Inferior parietal cortex (tissue), 1 donor: Measurements from ENCODE around the gene LRRC26.

Experiments
- DNase-seq: peaks from one replicate; pipeline ENCODE4 v3.0.0-alpha.2; 2016; ENCODE audit errors: extremely low spot score

The LRRC26 gene

DNA sequence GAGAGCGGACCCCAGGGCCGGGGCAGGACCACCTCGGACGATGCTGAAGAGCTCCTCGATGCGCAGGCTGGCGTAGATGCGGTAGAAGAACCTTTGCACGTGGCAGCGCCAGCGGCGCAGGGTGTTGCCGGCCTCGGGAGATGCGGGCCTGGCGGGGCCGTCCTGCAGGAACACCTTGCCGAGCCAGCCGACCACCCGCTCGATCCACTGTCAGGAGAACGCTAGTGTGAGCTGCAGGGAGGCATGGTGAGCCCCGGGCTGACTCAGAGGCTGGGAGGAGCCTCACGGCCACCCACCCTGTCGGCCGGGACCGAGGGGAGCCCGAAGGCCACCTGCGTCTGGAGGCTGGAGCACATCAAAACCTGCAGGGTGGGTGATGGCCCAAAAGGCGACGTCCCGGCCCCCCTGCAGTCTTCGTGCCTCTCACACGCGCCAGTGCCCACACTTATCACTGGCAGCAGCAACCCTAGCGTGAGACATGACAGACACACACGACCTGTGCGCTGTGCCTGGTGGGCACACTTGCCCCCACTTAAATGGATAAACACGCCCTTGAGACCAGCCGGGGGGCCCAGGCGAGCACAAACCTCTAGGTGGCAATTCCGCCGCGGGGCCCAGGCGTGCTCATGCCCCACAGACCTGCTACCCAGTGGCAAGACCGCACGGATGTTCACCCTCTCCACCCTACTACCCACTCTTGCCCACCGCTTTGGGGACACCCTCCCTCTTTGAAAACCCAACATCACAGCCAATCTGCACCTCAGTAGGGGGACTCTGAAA lies 15.2 kb upstream of the LRRC26 start:
- no peak for DNase-seq

DNA sequence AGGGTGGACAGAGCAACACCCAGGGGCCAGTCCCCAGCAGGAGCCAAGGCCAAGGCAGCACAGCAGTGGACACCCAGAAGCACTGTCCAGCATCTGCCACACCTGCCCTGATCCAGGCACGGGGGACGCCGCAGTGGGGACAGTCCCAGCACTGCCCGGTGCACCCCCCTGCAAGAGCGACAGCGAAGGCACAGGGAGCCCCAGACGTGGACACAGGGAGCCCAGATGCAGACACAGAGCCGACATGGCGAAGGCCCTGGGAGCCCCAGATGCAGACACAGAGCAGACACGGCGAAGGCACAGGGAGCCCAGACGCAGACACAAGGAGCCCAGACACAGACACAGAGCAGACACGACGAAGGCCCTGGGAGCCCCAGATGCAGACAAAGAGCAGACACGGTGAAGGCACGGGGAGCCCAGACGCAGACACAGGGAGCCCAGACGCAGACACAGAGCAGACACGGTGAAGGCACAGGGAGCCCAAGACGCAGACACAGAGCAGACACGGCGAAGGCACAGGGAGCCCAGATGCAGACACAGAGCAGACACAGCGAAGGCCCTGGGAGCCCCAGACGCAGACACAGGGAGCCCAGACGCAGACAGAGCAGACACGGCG lies 14.2 kb upstream of the LRRC26 start:
- no peak for DNase-seq

- no peak for DNase-seq
These were observed 13.0 kb upstream of the LRRC26 start for GRCh38 chr9:137182836-137183235.

DNA sequence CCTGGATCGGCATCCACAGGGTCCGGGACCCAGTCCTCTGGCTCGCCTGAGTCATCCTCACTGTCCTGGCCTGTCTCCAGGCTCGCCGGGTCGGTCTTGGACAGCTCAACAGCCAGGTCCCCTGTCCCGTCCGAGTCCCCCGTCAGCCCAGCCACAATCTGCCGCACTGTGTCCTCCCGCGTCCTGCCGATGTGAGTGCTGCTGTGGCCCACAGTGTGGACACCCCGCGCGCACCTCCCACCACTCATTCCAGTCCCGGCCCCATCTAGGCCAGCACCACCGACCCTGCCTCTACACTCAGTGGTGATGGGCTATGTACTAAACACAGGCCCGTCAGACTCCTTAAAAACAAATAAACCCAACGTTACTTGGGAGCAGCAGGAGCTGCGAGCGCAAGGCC lies 11.8 kb upstream of the LRRC26 start:
- no peak for DNase-seq

- DNase-seq: no peak
These were observed 10.6 kb upstream of the LRRC26 start for GRCh38 chr9:137180491-137180890.

- no peak for DNase-seq
These were observed 9.9 kb upstream of the LRRC26 start for GRCh38 chr9:137179761-137180160.

- DNase-seq: no peak
These were observed 9.2 kb upstream of the LRRC26 start for GRCh38 chr9:137178939-137179630.

DNA sequence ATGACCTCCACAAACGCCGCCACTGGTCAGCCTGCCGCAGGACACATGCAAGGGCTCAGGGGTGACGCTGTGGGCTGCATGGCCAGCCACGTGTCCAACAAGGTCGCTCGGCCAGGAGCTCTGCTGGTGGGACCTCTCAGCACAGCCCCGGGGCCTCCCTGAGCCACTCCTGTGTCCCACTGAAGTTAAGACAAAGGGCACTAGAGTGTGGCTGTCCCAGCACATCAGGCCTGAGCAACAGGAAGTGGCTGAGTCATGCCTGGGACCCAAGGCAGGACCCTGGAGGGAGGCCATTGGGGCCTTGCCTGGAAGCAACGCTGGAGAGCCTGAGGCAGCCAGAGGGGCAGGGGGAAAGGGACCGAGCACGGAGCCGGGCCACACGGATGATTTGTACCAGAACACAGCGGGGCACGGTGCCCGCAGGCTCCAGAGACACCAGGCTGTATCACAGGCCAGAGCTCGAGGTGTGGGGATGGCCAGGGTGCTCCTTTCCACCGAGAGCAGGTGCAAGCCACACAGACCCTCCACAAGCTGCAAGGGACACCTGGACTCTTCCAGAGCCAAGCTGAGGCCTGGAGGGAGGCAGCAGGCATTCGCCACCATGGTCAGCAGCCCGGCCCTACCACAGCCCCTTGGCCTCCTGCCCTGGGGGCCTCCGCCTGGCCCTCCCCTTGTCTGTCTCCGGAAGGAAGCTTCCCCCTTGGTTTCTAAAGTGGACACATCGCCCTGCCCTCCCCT lies 8.5 kb upstream of the LRRC26 start:
- no peak for DNase-seq

DNA sequence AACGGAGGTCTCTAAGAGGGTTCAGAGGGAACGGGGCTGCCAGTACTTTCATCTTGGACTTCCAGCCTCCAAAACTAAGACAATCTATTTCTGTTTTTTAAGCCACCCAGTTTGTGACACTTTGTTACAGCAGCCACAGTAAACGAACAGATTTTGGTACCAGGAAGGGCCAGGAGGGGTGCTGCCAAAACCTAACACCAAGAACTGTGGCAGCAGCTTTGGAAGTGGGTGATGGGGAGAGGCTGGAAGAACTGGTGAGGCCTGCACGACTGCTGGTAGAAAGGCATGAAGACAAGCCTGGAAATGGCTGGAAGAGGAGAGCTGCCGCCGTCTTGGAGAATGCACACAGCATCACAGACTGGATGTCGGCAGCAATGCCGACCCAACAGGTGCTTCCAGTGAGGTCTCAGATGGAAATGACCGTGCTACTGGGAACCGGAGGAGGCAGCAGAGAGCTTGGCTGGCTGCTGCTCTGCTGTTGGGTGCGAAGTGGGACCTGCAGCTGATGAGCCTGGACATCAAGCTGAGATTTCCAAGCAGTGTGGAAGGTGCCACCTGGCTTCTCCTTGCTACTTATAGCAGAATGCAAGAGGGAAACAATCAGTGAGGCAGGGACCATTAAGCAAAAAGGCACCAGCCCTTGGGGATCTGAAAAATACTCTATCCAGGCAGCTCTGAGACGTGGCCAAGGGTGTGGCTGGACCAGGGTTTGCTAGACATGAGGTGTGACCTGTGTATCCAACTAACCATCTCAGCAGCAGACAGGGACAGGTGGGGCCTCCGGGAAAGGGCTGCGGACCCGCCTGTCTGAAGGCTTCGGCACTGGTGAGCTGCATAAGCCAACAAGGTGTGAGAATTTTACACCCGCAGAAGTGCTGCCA lies 6.7 kb upstream of the LRRC26 start:
- DNase-seq: no peak

GRCh38 chr9:137175345-137175961 lies 5.6 kb upstream of the LRRC26 start:
- no peak for DNase-seq

DNA sequence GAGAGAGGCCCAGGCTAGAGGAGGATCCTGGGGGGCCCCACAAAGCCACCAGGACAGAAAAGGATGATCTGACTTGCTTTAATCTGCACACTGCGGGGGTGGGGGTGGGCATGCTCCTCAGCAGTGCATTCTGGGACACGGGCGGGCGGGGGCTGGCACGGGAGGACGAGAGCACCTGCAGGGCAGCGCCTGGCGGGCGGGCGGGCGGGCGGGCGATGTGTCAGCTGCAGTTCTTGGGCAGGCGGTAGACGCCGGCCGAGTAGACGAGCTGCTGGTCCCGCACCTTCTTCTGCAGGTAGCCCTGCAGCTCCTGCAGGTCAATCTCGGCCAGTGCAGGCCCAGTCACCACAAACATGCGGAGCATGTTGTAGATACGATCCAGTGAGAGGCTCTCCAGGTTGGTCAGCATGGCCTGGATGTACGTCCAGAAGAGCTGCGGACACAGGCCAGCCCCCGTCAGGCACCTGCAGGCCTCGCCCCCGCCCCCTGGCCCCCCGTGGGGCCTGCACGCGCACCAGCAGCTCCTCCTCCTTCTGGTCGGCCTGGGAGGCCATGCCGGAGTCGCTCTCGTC lies 5.0 kb upstream of the LRRC26 start:
- DNase-seq: no peak

- DNase-seq: no peak
These were observed 4.2 kb upstream of the LRRC26 start for GRCh38 chr9:137173796-137174664.

DNA sequence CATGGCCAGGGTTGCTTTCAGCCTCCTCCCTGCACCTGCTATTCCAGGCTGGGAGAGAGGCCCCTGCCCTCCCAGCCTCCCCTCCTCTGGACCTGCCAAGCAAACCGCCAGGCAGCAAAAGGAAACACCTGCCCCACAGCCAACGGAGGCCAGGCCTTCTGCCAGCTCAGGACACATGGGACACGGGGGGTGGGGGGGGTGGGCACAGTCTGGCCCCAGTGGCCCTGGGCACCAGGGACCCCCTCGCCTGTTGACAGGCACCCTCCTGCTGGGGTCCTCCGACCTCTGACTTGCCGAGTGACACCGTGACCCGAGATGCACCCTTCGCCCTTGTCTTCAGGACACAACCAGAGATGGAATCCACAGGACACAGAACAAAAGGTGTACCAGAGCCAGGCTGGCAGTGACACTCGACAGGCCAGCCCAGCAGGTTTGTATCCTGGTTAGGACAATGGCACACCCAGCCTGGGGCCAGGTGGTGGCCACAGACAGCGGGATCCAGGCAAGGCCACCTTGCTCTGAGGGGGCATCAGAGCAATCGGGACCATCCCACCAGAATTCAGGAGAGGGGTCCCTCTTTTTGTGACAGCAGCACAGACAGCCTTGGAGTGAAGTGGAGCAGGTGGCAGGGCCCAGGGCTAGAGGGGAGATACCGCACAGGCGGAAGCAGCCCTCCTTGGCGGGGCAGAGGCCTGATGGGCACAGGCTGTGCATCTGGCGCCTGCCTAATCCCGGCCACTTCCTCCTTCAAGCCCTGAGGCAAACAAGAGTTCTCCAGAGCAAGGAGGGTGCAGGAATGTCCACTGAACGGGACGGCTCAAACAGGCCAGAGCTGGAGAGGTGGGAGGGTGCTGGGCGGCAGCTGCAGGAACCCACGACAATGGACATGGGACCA lies 3.3 kb upstream of the LRRC26 start:
- DNase-seq: no peak

- no peak for DNase-seq
These were observed 1.5 kb upstream of the LRRC26 start for GRCh38 chr9:137171149-137171900.

GRCh38 chr9:137170486-137171148 lies 766 bp upstream of the LRRC26 start:
- DNase-seq: no peak

DNA sequence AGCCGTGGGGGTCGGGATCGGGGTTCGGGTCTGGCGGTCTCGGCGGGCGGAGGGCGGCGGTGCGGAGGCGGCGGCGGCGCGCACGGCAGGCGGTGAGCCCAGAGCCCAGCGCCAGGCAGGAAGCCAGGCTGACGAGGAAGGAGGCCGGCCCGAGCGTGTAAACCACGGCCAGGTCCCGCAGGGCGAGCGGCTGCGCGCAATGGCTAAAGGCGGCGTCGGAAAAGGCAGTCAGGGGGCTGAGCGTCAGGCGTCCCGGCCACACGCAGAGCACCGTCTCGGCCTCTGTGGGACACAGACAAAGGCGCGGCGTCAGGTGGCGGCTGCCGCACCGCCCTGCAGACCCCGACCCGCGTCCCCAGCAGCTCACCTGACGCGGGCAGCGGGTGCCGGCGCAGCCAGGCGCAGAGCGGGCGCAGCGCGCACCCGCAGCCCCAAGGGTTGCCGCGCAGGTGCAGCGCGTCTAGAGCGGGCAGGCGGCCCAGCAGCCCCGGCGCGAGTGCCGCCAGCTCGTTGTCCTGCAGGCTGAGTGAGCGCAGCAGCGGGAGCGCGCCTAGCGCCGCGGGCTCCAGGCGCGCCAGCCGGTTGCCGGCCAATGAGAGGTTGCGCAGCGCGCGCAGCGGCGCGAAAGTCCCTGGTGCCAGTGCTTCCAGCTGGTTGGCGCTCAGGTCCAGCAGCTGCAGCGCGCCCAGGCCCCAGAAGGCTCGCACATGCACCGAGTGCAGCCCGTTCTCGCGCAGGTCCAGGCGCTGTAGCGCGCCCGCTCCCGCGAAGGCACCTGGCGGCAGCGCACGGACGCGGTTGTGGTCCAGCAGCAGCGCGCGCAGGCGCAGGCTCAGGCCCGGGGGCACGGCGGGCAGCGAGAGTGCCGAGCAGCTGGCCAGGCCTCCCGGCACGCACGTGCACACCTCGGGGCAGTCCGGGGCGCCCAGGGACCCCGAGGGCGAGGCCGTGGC lies 671 bp downstream of the LRRC26 start:
- DNase-seq: no peak
